Neural progenitor cell (in vitro differentiated cells): Measurements from ENCODE around the gene ANKRD1. TPM values are rescaled to one million over a fixed set of nuclear protein-coding genes. Genes with fewer than 3 reads are reported as not detected.

Source experiments
- DNase-seq: peaks from one replicate; pipeline ENCODE4 v3.0.0-alpha.2; 2016; ENCODE audit warnings: low spot score
- H2AFZ ChIP-seq: fragments of 200-600 bp; sonication (generic); replicated peaks from 2 replicates; pipeline ENCODE4 v1.6.1; 2016; ENCODE audit warnings: antibody characterized with exemption
- H3F3A ChIP-seq: fragments of 200-600 bp; sonication (generic); 2 replicates; pipeline ENCODE4 v1.6.1; 2016; ENCODE audit warnings: antibody characterized with exemption, low read depth
- H3K27ac ChIP-seq: fragments of 200-600 bp; sonication (generic); 2 replicates; pipeline ENCODE4 v1.5.1; 2016; ENCODE audit warnings: mild to moderate bottlenecking
- H3K27me3 ChIP-seq: fragments of 200-600 bp; sonication (generic); 2 replicates; pipeline ENCODE4 v1.6.1; 2016; ENCODE audit warnings: mild to moderate bottlenecking, moderate library complexity
- H3K36me3 ChIP-seq: fragments of 200-600 bp; sonication (generic); 2 replicates; pipeline ENCODE4 v1.5.1; 2016
- H3K4me1 ChIP-seq: fragments of 200-600 bp; sonication (generic); 2 replicates; pipeline ENCODE4 v1.6.1; 2016; ENCODE audit warnings: mixed run types
- H3K4me2 ChIP-seq: fragments of 200-600 bp; sonication (generic); 2 replicates; pipeline ENCODE4 v1.6.1; 2016
- H3K4me3 ChIP-seq: fragments of 200-600 bp; sonication (generic); 2 replicates; pipeline ENCODE4 v1.5.1; 2016
- H3K79me2 ChIP-seq: fragments of 200-600 bp; sonication (generic); 2 replicates; pipeline ENCODE4 v1.6.1; 2016; ENCODE audit warnings: low read depth
- H3K9ac ChIP-seq: fragments of 200-600 bp; sonication (generic); 2 replicates; pipeline ENCODE4 v1.6.1; 2016
- H3K9me3 ChIP-seq: fragments of 200-600 bp; sonication (generic); 2 replicates; pipeline ENCODE4 v1.5.1; 2016; ENCODE audit warnings: low read depth
- H4K20me1 ChIP-seq: fragments of 200-600 bp; sonication (generic); 2 replicates; pipeline ENCODE4 v1.6.1; 2016; ENCODE audit warnings: low read depth
- H3K27ac Mint-ChIP-seq: 3 replicates; pipeline ENCODE4 v1.8.0; 2021; ENCODE audit warnings: mixed read lengths
- H3K27me3 Mint-ChIP-seq: 2 replicates; pipeline ENCODE4 v1.8.0; 2022; ENCODE audit warnings: low read depth, mild to moderate bottlenecking, inconsistent platforms, moderate library complexity, mixed read lengths; ENCODE audit not compliant: insufficient read depth
- H3K36me3 Mint-ChIP-seq: 3 replicates; pipeline ENCODE4 v1.8.0; 2021; ENCODE audit warnings: mixed read lengths
- H3K4me1 Mint-ChIP-seq: 3 replicates; pipeline ENCODE4 v1.8.0; 2021; ENCODE audit warnings: mixed read lengths
- H3K4me3 Mint-ChIP-seq: 3 replicates; pipeline ENCODE4 v1.8.0; 2021; ENCODE audit warnings: mild to moderate bottlenecking, moderate library complexity, mixed read lengths
- H3K9me3 Mint-ChIP-seq: 3 replicates; pipeline ENCODE4 v1.8.0; 2020; ENCODE audit warnings: mixed read lengths
- EZH2 ChIP-seq: fragments of 200-600 bp; sonication (generic); IDR thresholded peaks from 2 replicates; pipeline ENCODE4 v1.6.1; 2017; ENCODE audit warnings: antibody characterized with exemption, mild to moderate bottlenecking, moderate library complexity
- EZH2phosphoT487 ChIP-seq: fragments of 200-600 bp; sonication (generic); IDR thresholded peaks from 2 replicates; pipeline ENCODE4 v1.6.1; 2017; ENCODE audit warnings: antibody characterized with exemption
- total RNA-seq: library from RNA; depleted of rRNA; stranded (reverse); fragments of >200 nt; gene quantifications from 2 replicates; pipeline ENCODE4 v1.2.3, GENCODE V29; 2015; ENCODE audit warnings: low replicate concordance
- TF ChIP-seq, protein P1 (sequence below): fragments of 200-600 bp; sonication (generic); IDR thresholded peaks from 2 replicates; pipeline ENCODE4 v1.5.1; 2017; ENCODE audit warnings: antibody characterized with exemption, mild to moderate bottlenecking

ANKRD1 gene
- total RNA-seq, 1 donor from 2014 or later: 1.2 TPM

DNA sequence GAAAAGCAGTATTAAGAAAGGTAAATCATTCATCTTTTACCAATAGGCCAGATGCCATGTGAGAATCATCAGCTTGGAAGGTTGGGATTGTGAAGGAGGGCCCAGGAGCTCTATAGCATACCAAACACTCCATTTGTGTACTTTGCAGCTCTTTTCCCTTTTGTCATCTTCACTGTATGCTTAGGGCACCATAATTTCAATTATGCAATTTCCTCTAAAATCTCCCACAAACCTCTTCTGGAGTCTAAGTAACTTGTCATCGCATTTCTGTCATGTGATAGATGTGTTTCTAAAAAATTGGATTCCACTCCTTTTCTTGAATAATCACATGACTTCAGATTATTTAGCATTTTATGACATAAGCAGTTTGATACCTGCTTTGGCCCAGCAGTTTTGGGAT, 31.3 kb downstream of the ANKRD1 start:
- H3K36me3 ChIP-seq: peaks cover 7% of the 10 kb centered on the region
- Mint-ChIP-seq H3K36me3 (peaks cover 31% of the 10 kb centered on the region), H3K27me3 (no peaks in the 10 kb centered on the region), H3K4me3 (no peak overlapping the region), H3K27ac (no peak overlapping the region), H3K4me1 (no peaks in the 10 kb centered on the region), H3K9me3 (no peaks in the 10 kb centered on the region)
- no peaks in the 10 kb centered on the region for H3K9me3 ChIP-seq
- H2AFZ ChIP-seq: no peak overlapping the region
- H3K79me2 ChIP-seq: no peaks in the 10 kb centered on the region
- TF ChIP-seq EZH2 (no peak), EZH2phosphoT487 (no peak)
- TF ChIP-seq, protein P1, sequence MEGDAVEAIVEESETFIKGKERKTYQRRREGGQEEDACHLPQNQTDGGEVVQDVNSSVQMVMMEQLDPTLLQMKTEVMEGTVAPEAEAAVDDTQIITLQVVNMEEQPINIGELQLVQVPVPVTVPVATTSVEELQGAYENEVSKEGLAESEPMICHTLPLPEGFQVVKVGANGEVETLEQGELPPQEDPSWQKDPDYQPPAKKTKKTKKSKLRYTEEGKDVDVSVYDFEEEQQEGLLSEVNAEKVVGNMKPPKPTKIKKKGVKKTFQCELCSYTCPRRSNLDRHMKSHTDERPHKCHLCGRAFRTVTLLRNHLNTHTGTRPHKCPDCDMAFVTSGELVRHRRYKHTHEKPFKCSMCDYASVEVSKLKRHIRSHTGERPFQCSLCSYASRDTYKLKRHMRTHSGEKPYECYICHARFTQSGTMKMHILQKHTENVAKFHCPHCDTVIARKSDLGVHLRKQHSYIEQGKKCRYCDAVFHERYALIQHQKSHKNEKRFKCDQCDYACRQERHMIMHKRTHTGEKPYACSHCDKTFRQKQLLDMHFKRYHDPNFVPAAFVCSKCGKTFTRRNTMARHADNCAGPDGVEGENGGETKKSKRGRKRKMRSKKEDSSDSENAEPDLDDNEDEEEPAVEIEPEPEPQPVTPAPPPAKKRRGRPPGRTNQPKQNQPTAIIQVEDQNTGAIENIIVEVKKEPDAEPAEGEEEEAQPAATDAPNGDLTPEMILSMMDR: no peak
- no peaks in the 10 kb centered on the region for H4K20me1 ChIP-seq
- no peaks in the 10 kb centered on the region for H3K4me1 ChIP-seq
- no peaks in the 10 kb centered on the region for H3F3A ChIP-seq
- H3K27ac ChIP-seq: no peak overlapping the region
- H3K4me3 ChIP-seq: no peak overlapping the region
- H3K27me3 ChIP-seq: no peaks in the 10 kb centered on the region
- H3K4me2 ChIP-seq: no peak overlapping the region
- no peak for DNase-seq
- no peak overlapping the region for H3K9ac ChIP-seq

DNA sequence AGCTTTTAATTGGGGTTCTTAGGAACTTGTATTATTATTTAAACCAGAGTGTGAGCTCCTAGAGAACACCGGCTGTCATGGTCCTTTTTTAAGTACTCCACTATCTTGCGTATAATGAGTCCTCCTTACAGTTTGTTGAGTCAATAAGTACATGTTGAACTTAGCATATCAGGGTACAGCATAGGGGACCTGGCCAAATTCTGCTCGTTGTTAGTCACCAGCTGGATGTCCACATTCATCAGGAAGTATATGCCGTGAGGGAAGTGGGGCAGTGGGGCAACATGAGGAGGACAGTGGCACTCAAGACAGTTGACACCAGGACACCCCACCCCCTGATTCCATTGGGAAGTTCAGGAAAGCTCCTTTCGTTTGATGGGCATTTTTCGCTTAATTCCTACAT, 32.5 kb downstream of the ANKRD1 start:
- Histone ChIP-seq H4K20me1 (no peaks in the 10 kb centered on the region), H3K27me3 (no peaks in the 10 kb centered on the region), H3K9ac (no peak overlapping the region), H3K27ac (no peak overlapping the region), H3K4me1 (no peaks in the 10 kb centered on the region), H3K9me3 (no peaks in the 10 kb centered on the region), H3K36me3 (peaks cover 6% of the 10 kb centered on the region), H3K4me3 (no peak overlapping the region), H2AFZ (no peak overlapping the region), H3K79me2 (no peaks in the 10 kb centered on the region), H3F3A (no peaks in the 10 kb centered on the region), H3K4me2 (no peak overlapping the region)
- Mint-ChIP-seq H3K4me1 (no peaks in the 10 kb centered on the region), H3K4me3 (no peak overlapping the region), H3K36me3 (peaks cover 24% of the 10 kb centered on the region), H3K9me3 (no peaks in the 10 kb centered on the region), H3K27ac (no peak overlapping the region), H3K27me3 (no peaks in the 10 kb centered on the region)
- no peak for DNase-seq
- no peak for TF ChIP-seq EZH2phosphoT487
- TF ChIP-seq EZH2: no peak
- TF ChIP-seq, protein P1: no peak

DNA sequence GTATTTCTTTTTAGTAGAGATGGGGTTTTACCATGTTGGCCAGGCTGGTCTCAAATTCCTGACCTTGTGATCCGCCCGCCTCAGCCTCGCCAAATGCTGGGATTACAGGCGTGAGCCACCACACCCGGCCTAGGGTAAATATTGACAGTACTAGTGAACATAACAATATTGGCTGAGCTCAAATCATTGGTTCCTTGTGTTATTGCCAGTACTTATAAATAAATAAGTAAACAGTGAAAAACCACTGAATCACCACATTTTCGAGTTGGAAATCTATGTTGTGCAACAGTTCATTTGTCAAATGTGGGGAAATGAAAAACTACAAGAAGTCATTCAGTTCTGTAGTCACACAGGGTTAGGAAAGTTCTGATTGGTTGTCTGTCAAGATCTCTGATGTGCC, 33.3 kb downstream of the ANKRD1 start:
- H3K27me3 Mint-ChIP-seq: no peaks in the 10 kb centered on the region
- H3K4me1 Mint-ChIP-seq: no peaks in the 10 kb centered on the region
- H3F3A ChIP-seq: no peaks in the 10 kb centered on the region
- TF ChIP-seq EZH2phosphoT487 (no peak), EZH2 (no peak)
- TF ChIP-seq, protein P1: no peak
- H4K20me1 ChIP-seq: no peaks in the 10 kb centered on the region
- H2AFZ ChIP-seq: no peak overlapping the region
- H3K4me3 ChIP-seq: no peak overlapping the region
- H3K9ac ChIP-seq: no peak overlapping the region
- peaks cover 26% of the 10 kb centered on the region for H3K36me3 Mint-ChIP-seq
- no peaks in the 10 kb centered on the region for H3K79me2 ChIP-seq
- H3K27ac ChIP-seq: no peak overlapping the region
- H3K27me3 ChIP-seq: no peaks in the 10 kb centered on the region
- H3K4me2 ChIP-seq: no peak overlapping the region
- H3K36me3 ChIP-seq: peaks cover 6% of the 10 kb centered on the region
- no peaks in the 10 kb centered on the region for H3K9me3 ChIP-seq
- H3K9me3 Mint-ChIP-seq: no peaks in the 10 kb centered on the region
- DNase-seq: no peak
- H3K4me3 Mint-ChIP-seq: no peak overlapping the region
- H3K27ac Mint-ChIP-seq: no peak overlapping the region
- H3K4me1 ChIP-seq: no peaks in the 10 kb centered on the region
